Natural killer cell treated with Interleukin-12 subunit alpha and Interleukin-12 subunit beta and Interleukin-15 and Interleukin-18, amount 100 ng/mL, for 72 hours (primary cell): Measurements from ENCODE around the gene OR1I1. TPM values are rescaled to one million over a fixed set of nuclear protein-coding genes. Genes with fewer than 3 reads are reported as not detected.

Experiments
- ATAC-seq, 2 donors: fragments of 150-1000 bp; cut with Tn5 transposase in 1 of 2; sonication (Bioruptor Pico), chemical (Tn5 transposase) in 1 of 2; 2 replicates each; pipeline ENCODE4 v1.10.0; 2021
- DNase-seq: peaks from one replicate; pipeline ENCODE4 v3.0.0; 2022; ENCODE audit warnings: low spot score
- H3K27ac Mint-ChIP-seq, 2 donors: 1 replicate in 1 of 2; 2 replicates in 1 of 2; pipeline ENCODE4 v1.8.0; 2022; ENCODE audit warnings: mixed read lengths in 2 of 2, mild to moderate bottlenecking in 1 of 2, moderate library complexity in 1 of 2
- H3K27me3 Mint-ChIP-seq, 2 donors: 1 replicate in 1 of 2; 2 replicates in 1 of 2; pipeline ENCODE4 v1.8.0; 2022; ENCODE audit warnings: mixed read lengths in 2 of 2
- H3K36me3 Mint-ChIP-seq: one replicate; pipeline ENCODE4 v1.8.0; 2022; ENCODE audit warnings: mixed read lengths
- H3K4me1 Mint-ChIP-seq, 2 donors: 1 replicate in 1 of 2; 2 replicates in 1 of 2; pipeline ENCODE4 v1.8.0; 2022; ENCODE audit warnings: low read depth in 2 of 2, mixed read lengths in 2 of 2, mild to moderate bottlenecking in 1 of 2
- H3K4me3 Mint-ChIP-seq: one replicate; pipeline ENCODE4 v1.8.0; 2022; ENCODE audit warnings: mixed read lengths
- H3K9me3 Mint-ChIP-seq: 2 replicates; pipeline ENCODE4 v1.8.0; 2022; ENCODE audit warnings: mixed read lengths
- total RNA-seq, 2 donors: library from RNA; stranded (reverse); gene quantifications; one replicate each; pipeline ENCODE4 v1.2.3, GENCODE V29; 2022

OR1I1 gene
- total RNA-seq, 2 donors from 2014 or later, result not detected

DNA sequence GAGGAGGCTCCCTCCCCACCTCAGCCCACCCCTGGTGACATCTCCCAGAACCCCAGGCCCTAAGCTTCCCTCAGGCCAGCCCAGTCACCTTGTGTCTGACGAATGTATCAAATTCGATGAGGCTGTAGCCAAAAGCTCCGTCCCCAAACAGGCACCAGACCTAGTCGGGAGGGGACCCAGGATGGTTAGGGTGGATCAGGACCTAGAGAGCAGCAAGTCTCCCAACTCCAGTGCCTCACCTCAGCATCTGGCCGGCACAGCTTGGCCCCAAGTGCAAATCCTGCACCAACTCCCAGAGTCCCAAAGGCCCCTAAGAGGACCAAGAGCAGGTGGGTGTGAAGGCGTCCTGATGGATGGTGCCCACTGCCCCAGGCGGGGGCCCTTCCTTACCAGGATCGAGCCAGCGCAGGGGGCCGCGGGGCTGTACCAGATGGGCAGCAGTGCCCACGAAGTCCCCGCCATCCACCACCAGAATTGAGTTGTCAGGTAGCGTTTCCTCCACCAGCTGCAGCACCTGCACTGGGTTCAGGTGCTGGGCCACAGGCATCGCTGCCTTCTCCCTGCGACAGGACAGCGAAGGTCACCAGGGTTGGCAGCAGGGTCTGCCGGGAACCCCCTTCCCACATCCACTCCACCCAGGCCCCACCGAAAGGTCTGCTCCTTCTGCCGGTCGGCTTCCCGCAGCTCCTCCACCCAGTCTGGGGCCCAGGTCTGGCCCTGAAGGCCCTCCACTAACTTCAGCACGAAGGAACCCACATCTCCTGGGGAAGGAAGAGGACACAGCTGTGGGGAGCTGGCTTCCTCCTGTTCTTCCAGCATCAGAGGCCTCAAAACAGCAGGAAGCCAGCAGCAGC is 34.0 kb downstream of the OR1I1 start:
- Mint-ChIP-seq H3K9me3 (no peaks in the 10 kb centered on the region), H3K27ac (no peak overlapping the region), H3K4me1 (no peaks in the 10 kb centered on the region), H3K36me3 (no peaks in the 10 kb centered on the region), H3K27me3 (no peaks in the 10 kb centered on the region), H3K4me3 (no peak overlapping the region)
- DNase-seq (no peak), ATAC-seq (no peak)

DNA sequence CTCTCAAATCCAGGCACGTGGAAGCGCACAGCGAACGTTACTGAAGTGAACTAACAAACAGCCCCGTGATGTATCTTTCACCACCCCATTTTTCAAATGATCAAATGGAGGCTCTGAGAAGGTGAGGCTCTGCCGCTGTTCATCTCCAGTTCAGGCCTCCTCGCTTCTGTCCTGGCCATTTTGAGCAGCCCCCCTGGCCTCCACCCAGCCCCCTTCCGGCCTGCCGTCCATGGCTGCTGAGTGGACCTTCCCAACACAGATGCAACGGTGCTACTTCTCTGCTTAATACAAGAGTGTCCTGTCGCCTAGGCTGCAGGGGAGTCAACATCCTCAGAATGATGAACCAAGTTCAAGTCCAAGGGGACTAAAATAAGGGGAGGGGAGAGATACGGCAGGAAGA is 34.8 kb downstream of the OR1I1 start:
- H3K27ac Mint-ChIP-seq, result no peak overlapping the region
- no peak overlapping the region for H3K4me3 Mint-ChIP-seq
- no peaks in the 10 kb centered on the region for H3K9me3 Mint-ChIP-seq
- ATAC-seq, result no peak
- H3K4me1 Mint-ChIP-seq, result peaks cover 0 to 5% of the 10 kb centered on the region in 2 donors
- no peaks in the 10 kb centered on the region for H3K27me3 Mint-ChIP-seq
- no peaks in the 10 kb centered on the region for H3K36me3 Mint-ChIP-seq
- DNase-seq, result no peak

DNA sequence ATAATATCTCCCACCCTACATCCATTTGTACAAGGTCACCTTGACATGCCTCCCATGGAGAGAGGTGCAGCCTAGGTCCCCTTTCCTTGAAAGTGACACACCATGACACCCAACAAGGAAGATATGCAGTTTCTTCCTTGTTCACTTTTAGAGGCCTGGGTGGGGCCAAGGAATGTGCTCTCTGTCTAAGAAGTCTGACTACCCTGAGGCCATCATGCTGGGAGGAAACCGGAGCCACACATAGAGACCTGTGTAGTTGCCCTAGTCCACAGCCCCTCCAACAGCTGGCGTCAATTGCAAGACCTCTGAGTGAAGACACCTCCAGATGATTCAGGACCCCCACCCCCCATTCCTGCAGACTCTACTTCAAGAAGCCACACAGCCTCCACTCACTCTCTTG is 36.2 kb downstream of the OR1I1 start:
- no peak for ATAC-seq
- DNase-seq, result no peak
- peaks cover 0 to 5% of the 10 kb centered on the region in 2 donors for H3K4me1 Mint-ChIP-seq
- no peak overlapping the region for H3K27ac Mint-ChIP-seq
- no peak overlapping the region for H3K4me3 Mint-ChIP-seq
- H3K9me3 Mint-ChIP-seq, result no peaks in the 10 kb centered on the region
- H3K27me3 Mint-ChIP-seq, result no peaks in the 10 kb centered on the region
- H3K36me3 Mint-ChIP-seq, result no peaks in the 10 kb centered on the region

DNA sequence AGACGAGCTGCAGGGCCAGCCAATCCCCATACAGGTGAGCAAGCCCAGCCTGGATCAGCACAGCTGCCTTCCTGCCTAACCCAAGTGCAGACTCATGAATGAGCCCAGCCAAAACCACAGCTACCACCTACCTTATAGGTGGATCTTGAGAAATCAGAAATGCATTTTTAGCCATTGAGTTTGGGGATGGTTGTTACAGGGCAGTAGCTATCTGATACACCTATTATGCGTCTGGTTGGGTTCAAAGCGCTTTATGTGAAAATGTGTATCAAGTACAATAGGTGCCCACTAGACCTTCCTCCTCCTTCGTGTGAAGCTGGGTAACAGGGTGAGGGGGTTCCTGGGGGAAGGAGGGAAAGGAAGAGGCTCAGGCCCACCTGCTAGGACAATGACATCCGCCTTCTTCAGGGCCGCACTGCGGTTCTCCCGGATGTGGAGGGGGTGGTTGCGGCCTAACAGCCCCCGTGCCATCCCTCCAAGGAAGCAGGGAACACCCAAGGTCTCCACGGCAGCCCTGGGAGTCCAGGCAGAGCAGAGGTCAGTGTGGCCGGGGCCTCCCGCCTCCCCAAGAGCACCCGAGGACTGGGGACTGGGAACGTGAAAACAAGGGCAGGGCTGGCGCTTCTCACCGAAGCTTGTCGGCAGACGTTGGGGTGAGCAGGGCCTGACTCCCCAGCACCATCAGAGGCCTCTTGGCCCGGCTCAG is 36.9 kb downstream of the OR1I1 start:
- DNase-seq (no peak), ATAC-seq (no peak)
- Mint-ChIP-seq H3K4me3 (no peak overlapping the region), H3K27me3 (no peaks in the 10 kb centered on the region), H3K36me3 (no peaks in the 10 kb centered on the region), H3K4me1 (peaks cover under 1 to 6% of the 10 kb centered on the region in 2 donors), H3K27ac (no peak overlapping the region), H3K9me3 (no peaks in the 10 kb centered on the region)

- Mint-ChIP-seq H3K27ac (no peak overlapping the region), H3K9me3 (no peaks in the 10 kb centered on the region), H3K4me3 (no peak overlapping the region)
Measured at GRCh38 chr19:15120135-15121026, 38.4 kb downstream of the OR1I1 start.

DNA sequence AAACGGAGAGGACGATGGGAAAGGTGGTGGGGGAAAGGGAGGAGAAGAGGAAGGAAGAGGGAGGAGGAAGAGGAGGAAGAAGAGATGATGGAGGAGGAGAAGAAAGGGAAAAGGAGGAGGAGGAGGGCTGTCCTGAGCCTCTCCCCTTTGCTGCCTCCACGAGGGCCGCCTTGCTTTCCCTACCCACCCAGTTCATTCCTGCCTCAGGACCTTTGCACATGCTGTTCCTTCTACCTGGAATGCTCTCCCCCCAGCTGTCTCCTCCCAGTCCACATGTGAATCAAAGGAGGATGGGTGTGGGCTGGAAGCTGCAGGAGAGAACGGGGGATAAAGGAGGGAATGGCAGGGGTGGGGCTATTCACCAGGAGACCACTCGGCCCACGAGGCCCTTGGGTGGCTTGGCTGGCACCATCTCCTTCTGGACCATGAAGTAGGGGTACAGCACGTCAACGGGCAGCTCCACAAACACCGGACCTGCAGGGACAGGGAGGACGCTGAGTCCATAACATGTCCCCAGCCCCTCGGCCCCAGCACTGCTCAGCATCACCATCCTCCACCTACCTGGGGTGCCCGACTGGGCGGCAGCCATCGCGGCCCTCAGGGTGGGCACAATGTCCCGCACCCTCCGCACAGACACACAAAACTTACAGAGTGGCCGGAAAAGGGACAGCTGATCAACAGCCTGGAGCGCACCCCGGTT is 40.5 kb downstream of the OR1I1 start:
- Mint-ChIP-seq H3K4me3 (no peak overlapping the region), H3K27me3 (no peaks in the 10 kb centered on the region), H3K27ac (no peak overlapping the region)

More at GRCh38 chr19:15120135-15121026, 38.4 kb downstream of the OR1I1 start:
- Mint-ChIP-seq H3K27me3 (no peaks in the 10 kb centered on the region), H3K36me3 (no peaks in the 10 kb centered on the region), H3K4me1 (peaks cover 13 to 14% of the 10 kb centered on the region in 2 donors)
- ATAC-seq (no peak), DNase-seq (no peak)

GRCh38 chr19:15123031-15123890 is 41.2 kb downstream of the OR1I1 start:
- H3K27me3 Mint-ChIP-seq, result no peaks in the 10 kb centered on the region
- no peaks in the 10 kb centered on the region for H3K9me3 Mint-ChIP-seq
- H3K27ac Mint-ChIP-seq, result peak overlapping the region in 1 of 2 donors; percentile 85
- no peak for DNase-seq
- no peaks in the 10 kb centered on the region for H3K36me3 Mint-ChIP-seq
- no peak overlapping the region for H3K4me3 Mint-ChIP-seq
- H3K4me1 Mint-ChIP-seq, result peaks cover 14 to 19% of the 10 kb centered on the region in 2 donors
- ATAC-seq, result no peak

More for the DNA sequence above, 40.5 kb downstream of the OR1I1 start:
- ATAC-seq (no peak), DNase-seq (no peak)
- Mint-ChIP-seq H3K9me3 (no peaks in the 10 kb centered on the region), H3K36me3 (no peaks in the 10 kb centered on the region), H3K4me1 (peaks cover 14 to 19% of the 10 kb centered on the region in 2 donors)

DNA sequence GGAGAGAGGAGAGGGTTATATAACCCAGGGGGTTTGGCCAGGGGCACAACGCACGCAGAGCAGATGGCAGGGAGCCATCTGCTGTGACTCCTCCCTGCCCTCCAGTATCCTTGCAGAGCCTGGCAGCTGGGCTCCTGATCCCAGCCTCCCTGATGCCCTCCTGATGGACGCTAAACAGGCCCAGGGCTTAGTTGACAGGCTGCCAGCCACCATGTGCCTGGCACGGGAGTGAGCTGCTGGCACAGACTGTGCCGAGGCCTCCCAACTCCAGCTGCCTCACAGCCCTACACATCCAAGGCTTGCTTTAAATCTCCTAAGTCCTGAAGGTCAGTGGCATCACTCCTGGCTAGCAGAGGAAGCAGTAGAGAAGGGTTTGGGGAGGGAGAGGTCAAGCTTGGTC is 41.9 kb downstream of the OR1I1 start:
- H3K4me1 Mint-ChIP-seq, result peaks cover 14 to 19% of the 10 kb centered on the region in 2 donors
- peak overlapping the region; percentile 92 for H3K4me3 Mint-ChIP-seq
- peaks cover 0 to 1% of the 10 kb centered on the region in 2 donors for H3K27me3 Mint-ChIP-seq
- no peaks in the 10 kb centered on the region for H3K9me3 Mint-ChIP-seq
- no peaks in the 10 kb centered on the region for H3K36me3 Mint-ChIP-seq
- DNase-seq, result no peak
- H3K27ac Mint-ChIP-seq, result peak overlapping the region; percentile 85 to 96
- ATAC-seq, result no peak

- Mint-ChIP-seq H3K27ac (peak overlapping the region; percentile 85 to 96), H3K9me3 (no peaks in the 10 kb centered on the region), H3K4me1 (peaks cover 14 to 19% of the 10 kb centered on the region in 2 donors), H3K36me3 (no peaks in the 10 kb centered on the region), H3K4me3 (peak overlapping the region; percentile 92), H3K27me3 (peaks cover 0 to 2% of the 10 kb centered on the region in 2 donors)
- no peak for DNase-seq
- ATAC-seq, result no peak
Measured at GRCh38 chr19:15124572-15125231, 42.7 kb downstream of the OR1I1 start.

GRCh38 chr19:15125232-15126067 is 43.4 kb downstream of the OR1I1 start:
- DNase-seq (peak; percentile 99), ATAC-seq (peak; percentile 96)
- Mint-ChIP-seq H3K4me3 (peak overlapping the region; percentile 92), H3K27me3 (peaks cover 0 to 2% of the 10 kb centered on the region in 2 donors), H3K4me1 (peaks cover 14 to 19% of the 10 kb centered on the region in 2 donors), H3K9me3 (no peaks in the 10 kb centered on the region), H3K27ac (peak overlapping the region; percentile 85 to 96), H3K36me3 (no peaks in the 10 kb centered on the region)

DNA sequence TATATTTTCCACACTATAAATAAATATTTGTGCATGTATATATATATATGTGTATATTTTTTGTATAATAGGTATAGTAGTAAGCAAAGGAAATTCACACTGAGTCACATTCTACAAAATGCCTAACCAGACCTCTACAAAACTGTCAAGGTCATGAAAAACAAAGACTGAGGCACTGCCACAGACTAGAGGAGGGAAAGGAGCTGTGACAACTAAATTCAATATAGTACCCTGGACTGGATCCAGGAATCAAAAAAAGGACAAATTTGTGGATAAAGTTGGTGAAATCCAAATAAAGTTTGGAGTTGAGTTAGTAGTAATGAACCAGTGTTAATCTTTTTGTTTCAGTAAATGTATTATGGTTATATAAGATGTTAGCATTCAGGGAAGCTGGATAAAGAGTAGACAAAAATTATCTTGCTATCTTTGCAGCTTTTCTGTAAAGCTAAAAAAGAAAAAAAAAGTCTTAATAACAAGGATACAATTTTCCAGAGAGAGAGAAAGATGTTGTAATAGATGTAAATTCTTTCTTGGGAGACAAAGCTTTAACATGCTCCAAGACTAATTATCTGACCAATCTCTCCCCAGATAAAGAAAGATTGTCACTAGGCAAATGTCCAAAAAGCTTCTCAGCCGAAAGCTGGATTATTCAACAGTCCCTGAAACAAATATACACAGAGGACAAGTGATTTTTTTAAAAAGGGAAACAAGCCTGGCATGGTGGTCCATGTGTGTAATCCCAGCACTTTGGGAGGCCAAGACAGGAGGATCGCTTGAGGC is 44.3 kb downstream of the OR1I1 start:
- Mint-ChIP-seq H3K27ac (peak overlapping the region; percentile 85 to 96), H3K27me3 (peaks cover 0 to 2% of the 10 kb centered on the region in 2 donors), H3K4me3 (peak overlapping the region; percentile 92), H3K4me1 (peaks cover 14 to 17% of the 10 kb centered on the region in 2 donors), H3K9me3 (no peaks in the 10 kb centered on the region), H3K36me3 (no peaks in the 10 kb centered on the region)
- no peak for DNase-seq
- ATAC-seq, result no peak
